HepG2 (cell line): ENCODE data around the gene GPX2. TPM values are rescaled to one million over a fixed set of nuclear protein-coding genes. Genes with fewer than 3 reads are reported as not detected.

ENCODE experiments used
- ARNTL ChIP-seq: sonication (generic); formaldehyde crosslinking; IDR thresholded peaks from 2 replicates; pipeline ENCODE4 v1.4.0; 2020; ENCODE audit warnings: mild to moderate bottlenecking, missing genetic modification reagents
- BORCS8-MEF2B ChIP-seq: sonication (generic); formaldehyde crosslinking; IDR thresholded peaks from 2 replicates; pipeline ENCODE4 v1.8.0; 2022; ENCODE audit warnings: mild to moderate bottlenecking, missing genetic modification reagents
- CBFB ChIP-seq: sonication (generic); formaldehyde crosslinking; IDR thresholded peaks from 2 replicates; pipeline ENCODE4 v1.4.0; 2020; ENCODE audit warnings: missing genetic modification reagents
- CREM ChIP-seq, 2 experiments: sonication (generic) in 1 of 2; formaldehyde crosslinking in 1 of 2; IDR thresholded peaks; 2 replicates each; pipeline versions ENCODE4 v1.4.0 to v1.6.1; 2016 to 2020; ENCODE audit warnings: antibody characterized with exemption in 1 of 2, mild to moderate bottlenecking in 1 of 2, missing genetic modification reagents in 1 of 2
- GABPB1 ChIP-seq: IDR thresholded peaks from 2 replicates; pipeline ENCODE4 v1.6.1; 2016; ENCODE audit warnings: mild to moderate bottlenecking, missing genetic modification reagents, moderate library complexity, missing compliant biosample characterization
- MEIS1 ChIP-seq: sonication (generic); formaldehyde crosslinking; IDR thresholded peaks from 2 replicates; pipeline ENCODE4 v1.9.0; 2021; ENCODE audit warnings: mild to moderate bottlenecking, missing genetic modification reagents, moderate library complexity, borderline replicate concordance
- RXRB ChIP-seq: IDR thresholded peaks from 2 replicates; pipeline ENCODE4 v1.6.1; 2016; ENCODE audit warnings: borderline replicate concordance, missing genetic modification reagents, missing compliant biosample characterization
- SALL1 ChIP-seq: sonication (generic); formaldehyde crosslinking; IDR thresholded peaks from 2 replicates; pipeline ENCODE4 v1.8.0; 2022; ENCODE audit warnings: mild to moderate bottlenecking, missing genetic modification reagents
- ZMAT3 ChIP-seq: sonication (generic); formaldehyde crosslinking; conservative IDR thresholded peaks from 2 replicates; pipeline ENCODE4 v1.7.0; 2021; ENCODE audit warnings: missing genetic modification reagents
- ZNF136 ChIP-seq: sonication (generic); formaldehyde crosslinking; IDR thresholded peaks from 2 replicates; pipeline ENCODE4 v1.8.1; 2022; ENCODE audit warnings: low read depth, mild to moderate bottlenecking, moderate library complexity, missing genetic modification reagents
- ZNF264 ChIP-seq: sonication (generic); formaldehyde crosslinking; IDR thresholded peaks from 2 replicates; pipeline ENCODE4 v1.4.0; 2020; ENCODE audit warnings: missing genetic modification reagents
- ZNF333 ChIP-seq: sonication (generic); formaldehyde crosslinking; IDR thresholded peaks from 2 replicates; pipeline ENCODE4 v1.4.0; 2020; ENCODE audit warnings: mild to moderate bottlenecking, missing genetic modification reagents, borderline replicate concordance
- ZNF547 ChIP-seq: sonication (generic); formaldehyde crosslinking; IDR thresholded peaks from 2 replicates; pipeline ENCODE4 v1.5.1; 2020; ENCODE audit warnings: mild to moderate bottlenecking, missing genetic modification reagents
- ZNF563 ChIP-seq: sonication (generic); formaldehyde crosslinking; IDR thresholded peaks from 2 replicates; pipeline ENCODE4 v1.8.0; 2022; ENCODE audit warnings: mild to moderate bottlenecking, moderate library complexity, missing genetic modification reagents
- polyA plus RNA-seq, 8 experiments: library from polyadenylated mRNA; depleted of rRNA in 3 of 8; stranded (reverse) in 7 of 8; unstranded in 1 of 8; fragments of >200 nt; fragmentation: Illumina TruSeq in 4 of 8; extraction: Trizol in 4 of 8; gene quantifications; 2 replicates each; pipeline versions ENCODE4 v1.2.1 to v1.2.3, GENCODE V29; 2011 to 2016; ENCODE audit warnings: low read depth in 4 of 8, missing spikeins in 1 of 8, mixed read lengths in 1 of 8; ENCODE audit not compliant: insufficient read depth in 1 of 8
- total RNA-seq, 5 experiments: library from RNA; depleted of rRNA; stranded (reverse); fragments of >200 nt; fragmentation: Illumina TruSeq; extraction: Trizol; gene quantifications; 2 replicates each; pipeline ENCODE4 v1.2.3, GENCODE V29; 2016; ENCODE audit warnings: low read depth in 1 of 5
- TF ChIP-seq, protein P1 (sequence below): sonication (generic); formaldehyde crosslinking; IDR thresholded peaks from 2 replicates; pipeline ENCODE4 v1.8.1; 2023; ENCODE audit warnings: missing genetic modification reagents, inconsistent platforms, borderline replicate concordance
- TF ChIP-seq, protein P2 (sequence below): IDR thresholded peaks from 2 replicates; pipeline ENCODE4 v1.6.1; 2012; ENCODE audit warnings: low read depth, low read length, improper control_type of control experiment
- TF ChIP-seq, protein P3 (sequence below): sonication (generic); formaldehyde crosslinking; IDR thresholded peaks from 2 replicates; pipeline ENCODE4 v1.4.0; 2020; ENCODE audit warnings: missing genetic modification reagents, mild to moderate bottlenecking, borderline replicate concordance
- TF ChIP-seq, protein P4 (sequence below): IDR thresholded peaks from 2 replicates; pipeline ENCODE4 v1.6.1; 2016; ENCODE audit warnings: control low read depth

GPX2 gene
- total and polyA plus RNA-seq, 2 of the 13 experiments (the other 11 are each of a cell fraction or from before 2014, with no cell fraction given), result 526 to 674 TPM

DNA sequence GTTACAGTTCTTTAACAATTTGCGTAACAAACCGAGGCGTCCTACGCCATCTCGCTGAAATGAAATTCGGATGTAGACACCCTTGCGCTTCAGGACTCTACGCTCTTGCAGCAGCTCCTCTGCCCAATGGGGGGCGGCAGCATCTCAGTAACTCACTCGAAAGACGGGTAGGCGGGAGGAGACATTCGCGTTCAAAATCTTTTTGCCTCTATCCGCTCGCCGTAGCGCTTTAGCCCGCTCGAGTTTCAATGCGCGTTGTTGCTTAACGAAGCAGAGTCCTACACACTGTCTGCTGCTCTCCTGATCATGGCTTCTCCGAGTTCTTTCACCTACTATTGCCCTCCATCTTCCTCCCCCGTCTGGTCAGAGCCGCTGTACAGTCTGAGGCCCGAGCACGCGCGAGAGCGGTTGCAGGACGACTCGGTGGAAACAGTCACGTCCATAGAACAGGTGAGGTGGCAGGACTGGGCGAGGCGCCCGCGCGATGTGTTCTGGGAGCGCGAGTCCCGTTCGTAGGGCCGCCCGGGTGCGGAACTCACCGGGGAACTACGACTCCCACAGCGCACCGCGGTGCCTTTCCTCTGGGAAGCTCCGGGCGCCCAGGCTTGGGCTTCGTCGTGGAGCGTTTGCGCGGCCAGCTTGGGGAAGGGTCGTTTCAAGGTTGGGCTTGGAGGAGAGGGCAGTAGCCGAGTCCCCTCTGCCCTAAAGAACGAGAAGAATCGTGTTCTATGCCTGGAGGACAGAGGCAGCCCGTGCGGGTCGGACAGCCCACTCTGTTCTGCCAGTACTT, 44.3 kb upstream of the GPX2 start, which contains the start of gene FNTB (continued):
- peak; percentile 90 for TF ChIP-seq GABPB1 (CRISPR knock-in tag)
- TF ChIP-seq, protein P1, sequence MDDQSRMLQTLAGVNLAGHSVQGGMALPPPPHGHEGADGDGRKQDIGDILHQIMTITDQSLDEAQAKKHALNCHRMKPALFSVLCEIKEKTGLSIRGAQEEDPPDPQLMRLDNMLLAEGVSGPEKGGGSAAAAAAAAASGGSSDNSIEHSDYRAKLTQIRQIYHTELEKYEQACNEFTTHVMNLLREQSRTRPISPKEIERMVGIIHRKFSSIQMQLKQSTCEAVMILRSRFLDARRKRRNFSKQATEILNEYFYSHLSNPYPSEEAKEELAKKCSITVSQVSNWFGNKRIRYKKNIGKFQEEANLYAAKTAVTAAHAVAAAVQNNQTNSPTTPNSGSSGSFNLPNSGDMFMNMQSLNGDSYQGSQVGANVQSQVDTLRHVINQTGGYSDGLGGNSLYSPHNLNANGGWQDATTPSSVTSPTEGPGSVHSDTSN (CRISPR knock-in tag), result no peak
- TF ChIP-seq CBFB, result peak; percentile 48
- peak; percentile 75; the same call in 1 of the 2 replicates for TF ChIP-seq ARNTL (CRISPR knock-in tag)
- TF ChIP-seq, protein P2, sequence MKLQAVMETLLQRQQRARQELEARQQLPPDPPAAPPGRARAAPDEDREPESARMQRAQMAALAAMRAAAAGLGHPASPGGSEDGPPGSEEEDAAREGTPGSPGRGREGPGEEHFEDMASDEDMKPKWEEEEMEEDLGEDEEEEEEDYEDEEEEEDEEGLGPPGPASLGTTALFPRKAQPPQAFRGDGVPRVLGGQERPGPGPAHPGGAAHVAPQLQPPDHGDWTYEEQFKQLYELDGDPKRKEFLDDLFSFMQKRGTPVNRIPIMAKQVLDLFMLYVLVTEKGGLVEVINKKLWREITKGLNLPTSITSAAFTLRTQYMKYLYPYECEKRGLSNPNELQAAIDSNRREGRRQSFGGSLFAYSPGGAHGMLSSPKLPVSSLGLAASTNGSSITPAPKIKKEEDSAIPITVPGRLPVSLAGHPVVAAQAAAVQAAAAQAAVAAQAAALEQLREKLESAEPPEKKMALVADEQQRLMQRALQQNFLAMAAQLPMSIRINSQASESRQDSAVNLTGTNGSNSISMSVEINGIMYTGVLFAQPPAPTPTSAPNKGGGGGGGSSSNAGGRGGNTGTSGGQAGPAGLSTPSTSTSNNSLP, result no peak
- TF ChIP-seq BORCS8-MEF2B (CRISPR knock-in tag), result peak; percentile 72
- TF ChIP-seq SALL1 (CRISPR knock-in tag), result peak; percentile 62; the same call in 1 of the 2 replicates
- TF ChIP-seq, protein P3, sequence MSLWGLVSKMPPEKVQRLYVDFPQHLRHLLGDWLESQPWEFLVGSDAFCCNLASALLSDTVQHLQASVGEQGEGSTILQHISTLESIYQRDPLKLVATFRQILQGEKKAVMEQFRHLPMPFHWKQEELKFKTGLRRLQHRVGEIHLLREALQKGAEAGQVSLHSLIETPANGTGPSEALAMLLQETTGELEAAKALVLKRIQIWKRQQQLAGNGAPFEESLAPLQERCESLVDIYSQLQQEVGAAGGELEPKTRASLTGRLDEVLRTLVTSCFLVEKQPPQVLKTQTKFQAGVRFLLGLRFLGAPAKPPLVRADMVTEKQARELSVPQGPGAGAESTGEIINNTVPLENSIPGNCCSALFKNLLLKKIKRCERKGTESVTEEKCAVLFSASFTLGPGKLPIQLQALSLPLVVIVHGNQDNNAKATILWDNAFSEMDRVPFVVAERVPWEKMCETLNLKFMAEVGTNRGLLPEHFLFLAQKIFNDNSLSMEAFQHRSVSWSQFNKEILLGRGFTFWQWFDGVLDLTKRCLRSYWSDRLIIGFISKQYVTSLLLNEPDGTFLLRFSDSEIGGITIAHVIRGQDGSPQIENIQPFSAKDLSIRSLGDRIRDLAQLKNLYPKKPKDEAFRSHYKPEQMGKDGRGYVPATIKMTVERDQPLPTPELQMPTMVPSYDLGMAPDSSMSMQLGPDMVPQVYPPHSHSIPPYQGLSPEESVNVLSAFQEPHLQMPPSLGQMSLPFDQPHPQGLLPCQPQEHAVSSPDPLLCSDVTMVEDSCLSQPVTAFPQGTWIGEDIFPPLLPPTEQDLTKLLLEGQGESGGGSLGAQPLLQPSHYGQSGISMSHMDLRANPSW (CRISPR knock-in tag), result peak; percentile 67; the same call in 1 of the 2 replicates
- TF ChIP-seq CREM (IDR thresholded peaks at IDR 0.05), result peak; percentile 86
- TF ChIP-seq CREM (CRISPR knock-in tag; IDR thresholded peaks at IDR 0.05), result no peak
- TF ChIP-seq ZNF136 (CRISPR knock-in tag), result peak; percentile 73; the same call in 1 of the 2 replicates
- TF ChIP-seq MEIS1 (CRISPR knock-in tag), result peak; percentile 91; the same call in 1 of the 2 replicates
- 0 out of 2 replicates have a peak, but pooled peaks have one; percentile 16 for TF ChIP-seq RXRB
- 0 out of 2 replicates have a peak, but pooled peaks have one; percentile 66 for TF ChIP-seq ZMAT3 (CRISPR knock-in tag)
- peak; percentile 67; the same call in 1 of the 2 replicates for TF ChIP-seq ZNF563
- TF ChIP-seq, protein P4, sequence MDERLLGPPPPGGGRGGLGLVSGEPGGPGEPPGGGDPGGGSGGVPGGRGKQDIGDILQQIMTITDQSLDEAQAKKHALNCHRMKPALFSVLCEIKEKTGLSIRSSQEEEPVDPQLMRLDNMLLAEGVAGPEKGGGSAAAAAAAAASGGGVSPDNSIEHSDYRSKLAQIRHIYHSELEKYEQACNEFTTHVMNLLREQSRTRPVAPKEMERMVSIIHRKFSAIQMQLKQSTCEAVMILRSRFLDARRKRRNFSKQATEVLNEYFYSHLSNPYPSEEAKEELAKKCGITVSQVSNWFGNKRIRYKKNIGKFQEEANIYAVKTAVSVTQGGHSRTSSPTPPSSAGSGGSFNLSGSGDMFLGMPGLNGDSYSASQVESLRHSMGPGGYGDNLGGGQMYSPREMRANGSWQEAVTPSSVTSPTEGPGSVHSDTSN (CRISPR knock-in tag), result no peak
- peak; percentile 65 for TF ChIP-seq ZNF333
- TF ChIP-seq ZNF547 (CRISPR knock-in tag), result 0 out of 2 replicates have a peak, but pooled peaks have one; percentile 34
- TF ChIP-seq ZNF264 (CRISPR knock-in tag), result peak; percentile 2
